Measurements from ENCODE around the gene GRID1. TPM values are rescaled to one million over a fixed set of nuclear protein-coding genes. Genes with fewer than 3 reads are reported as not detected.

The GRID1 gene
- total RNA-seq, 1 donor from 2014 or later, result 0.75 TPM

DNA sequence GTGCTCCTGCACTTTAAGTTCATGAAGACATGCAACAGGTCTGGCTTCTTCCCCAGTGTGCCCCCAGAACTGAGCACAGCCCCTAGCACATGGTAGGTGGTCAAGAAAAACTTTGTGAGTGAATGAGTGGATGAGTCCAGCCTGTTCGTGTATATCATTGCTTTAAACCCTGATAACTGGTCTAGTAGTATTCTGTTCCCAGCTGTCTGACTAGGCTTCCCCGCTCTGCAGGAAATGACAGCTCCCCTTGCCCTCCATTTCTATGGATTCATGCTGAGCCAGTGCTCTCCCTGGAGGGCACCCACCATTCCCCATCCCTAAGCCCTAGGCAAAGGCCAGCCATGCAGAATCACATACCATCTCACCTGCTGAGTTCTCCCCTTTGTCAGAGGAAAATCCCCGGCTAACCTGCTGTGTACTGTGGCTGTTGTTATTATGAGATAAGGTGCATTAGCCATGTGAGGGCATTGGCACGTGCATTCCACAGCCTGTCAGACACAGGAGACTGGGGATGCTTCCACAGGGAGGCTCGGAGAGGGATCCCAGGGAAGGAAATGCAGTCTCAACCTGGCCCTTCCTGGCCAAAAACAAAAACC, 698.9 kb downstream of the GRID1 start:
- Histone ChIP-seq H3K4me1 (ENCODE audit: insufficient read depth, low read length) (no peaks in the 10 kb centered on the region), H2AFZ (ENCODE audit: low read depth, low read length) (no peak overlapping the region), H3K36me3 (ENCODE audit: insufficient read depth, low read length) (no peaks in the 10 kb centered on the region), H3K4me2 (ENCODE audit: low read length) (no peak overlapping the region), H3K9ac (ENCODE audit: low read length) (no peak overlapping the region), H3K27me3 (ENCODE audit: insufficient read depth, low read length) (no peaks in the 10 kb centered on the region), H3K9me3 (ENCODE audit: insufficient read depth, low read depth, low read length) (no peaks in the 10 kb centered on the region), H4K20me1 (ENCODE audit: insufficient read depth, low read length) (no peaks in the 10 kb centered on the region), H3K4me3 (ENCODE audit: insufficient read depth, low read depth, low read length) (no peak overlapping the region), H3K79me2 (ENCODE audit: insufficient read depth, low read length) (no peaks in the 10 kb centered on the region), H3K27ac (ENCODE audit: low read depth, low read length) (no peak overlapping the region)
- DNase-seq (ENCODE audit: low read depth) (no peak), FAIRE-seq (no peak)
- peaks cover 5% of the 10 kb centered on the region for H3K9me3 Mint-ChIP-seq (ENCODE audit: unreplicated experiment)
- peaks cover 3% of the 10 kb centered on the region for H3K27me3 Mint-ChIP-seq (ENCODE audit: low read depth, unreplicated experiment)
- no peak for TF ChIP-seq EZH2 (IDR thresholded peaks at IDR 0.05; ENCODE audit: insufficient read depth, low read length)
- TF ChIP-seq, protein P1, sequence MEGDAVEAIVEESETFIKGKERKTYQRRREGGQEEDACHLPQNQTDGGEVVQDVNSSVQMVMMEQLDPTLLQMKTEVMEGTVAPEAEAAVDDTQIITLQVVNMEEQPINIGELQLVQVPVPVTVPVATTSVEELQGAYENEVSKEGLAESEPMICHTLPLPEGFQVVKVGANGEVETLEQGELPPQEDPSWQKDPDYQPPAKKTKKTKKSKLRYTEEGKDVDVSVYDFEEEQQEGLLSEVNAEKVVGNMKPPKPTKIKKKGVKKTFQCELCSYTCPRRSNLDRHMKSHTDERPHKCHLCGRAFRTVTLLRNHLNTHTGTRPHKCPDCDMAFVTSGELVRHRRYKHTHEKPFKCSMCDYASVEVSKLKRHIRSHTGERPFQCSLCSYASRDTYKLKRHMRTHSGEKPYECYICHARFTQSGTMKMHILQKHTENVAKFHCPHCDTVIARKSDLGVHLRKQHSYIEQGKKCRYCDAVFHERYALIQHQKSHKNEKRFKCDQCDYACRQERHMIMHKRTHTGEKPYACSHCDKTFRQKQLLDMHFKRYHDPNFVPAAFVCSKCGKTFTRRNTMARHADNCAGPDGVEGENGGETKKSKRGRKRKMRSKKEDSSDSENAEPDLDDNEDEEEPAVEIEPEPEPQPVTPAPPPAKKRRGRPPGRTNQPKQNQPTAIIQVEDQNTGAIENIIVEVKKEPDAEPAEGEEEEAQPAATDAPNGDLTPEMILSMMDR (IDR thresholded peaks at IDR 0.05; ENCODE audit: insufficient read depth, low read depth, low read length), result no peak
- H3K4me3 Mint-ChIP-seq (ENCODE audit: unreplicated experiment), result no peak overlapping the region
- no peaks in the 10 kb centered on the region for H3K36me3 Mint-ChIP-seq (ENCODE audit: low read depth, unreplicated experiment)
- H3K27ac Mint-ChIP-seq (ENCODE audit: unreplicated experiment), result no peak overlapping the region
- no peaks in the 10 kb centered on the region for H3K4me1 Mint-ChIP-seq (ENCODE audit: low read depth, unreplicated experiment)

GRCh38 chr10:85666987-85667386, 699.6 kb downstream of the GRID1 start:
- Mint-ChIP-seq H3K4me1 (ENCODE audit: low read depth, unreplicated experiment) (no peaks in the 10 kb centered on the region), H3K36me3 (ENCODE audit: low read depth, unreplicated experiment) (no peaks in the 10 kb centered on the region), H3K27me3 (ENCODE audit: low read depth, unreplicated experiment) (peaks cover 3% of the 10 kb centered on the region), H3K27ac (ENCODE audit: unreplicated experiment) (no peak overlapping the region), H3K9me3 (ENCODE audit: unreplicated experiment) (peaks cover 2% of the 10 kb centered on the region), H3K4me3 (ENCODE audit: unreplicated experiment) (no peak overlapping the region)
- no peaks in the 10 kb centered on the region for H3K4me1 ChIP-seq (ENCODE audit: insufficient read depth, low read length)
- no peak overlapping the region for H2AFZ ChIP-seq (ENCODE audit: low read depth, low read length)
- H3K9ac ChIP-seq (ENCODE audit: low read length), result no peak overlapping the region
- H3K27me3 ChIP-seq (ENCODE audit: insufficient read depth, low read length), result no peaks in the 10 kb centered on the region
- H3K9me3 ChIP-seq (ENCODE audit: insufficient read depth, low read depth, low read length), result no peaks in the 10 kb centered on the region
- H3K79me2 ChIP-seq (ENCODE audit: insufficient read depth, low read length), result no peaks in the 10 kb centered on the region
- no peak overlapping the region for H3K27ac ChIP-seq (ENCODE audit: low read depth, low read length)
- H4K20me1 ChIP-seq (ENCODE audit: insufficient read depth, low read length), result no peaks in the 10 kb centered on the region
- TF ChIP-seq EZH2 (IDR thresholded peaks at IDR 0.05; ENCODE audit: insufficient read depth, low read length), result no peak
- TF ChIP-seq, protein P1 (IDR thresholded peaks at IDR 0.05; ENCODE audit: insufficient read depth, low read depth, low read length), result no peak
- no peak overlapping the region for H3K4me3 ChIP-seq (ENCODE audit: insufficient read depth, low read depth, low read length)
- no peak overlapping the region for H3K4me2 ChIP-seq (ENCODE audit: low read length)
- no peaks in the 10 kb centered on the region for H3K36me3 ChIP-seq (ENCODE audit: insufficient read depth, low read length)
- FAIRE-seq (no peak), DNase-seq (ENCODE audit: low read depth) (no peak)

DNA sequence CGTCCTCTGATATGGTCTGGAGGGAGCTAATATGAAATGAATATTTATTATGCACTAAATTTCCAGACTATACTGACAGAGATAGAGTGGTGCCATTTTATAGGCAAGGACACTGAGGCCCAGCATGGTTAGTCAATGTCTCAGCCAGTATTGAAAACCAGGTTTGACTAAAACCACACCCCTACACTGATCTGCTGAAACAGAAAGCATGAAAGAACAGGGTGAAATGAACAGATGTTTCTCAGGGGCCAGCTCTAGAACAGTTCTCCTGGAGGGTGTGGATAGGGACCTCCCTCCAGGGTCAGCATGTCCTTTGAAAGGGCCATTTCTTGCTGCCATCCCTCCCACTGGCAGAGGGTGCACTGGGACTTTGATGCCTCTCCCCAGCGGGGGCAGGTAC, 700.5 kb downstream of the GRID1 start:
- FAIRE-seq (no peak), DNase-seq (ENCODE audit: low read depth) (no peak)
- Histone ChIP-seq H3K27me3 (ENCODE audit: insufficient read depth, low read length) (no peaks in the 10 kb centered on the region), H3K9me3 (ENCODE audit: insufficient read depth, low read depth, low read length) (no peaks in the 10 kb centered on the region), H3K36me3 (ENCODE audit: insufficient read depth, low read length) (no peaks in the 10 kb centered on the region), H3K27ac (ENCODE audit: low read depth, low read length) (no peak overlapping the region), H3K4me1 (ENCODE audit: insufficient read depth, low read length) (no peaks in the 10 kb centered on the region), H4K20me1 (ENCODE audit: insufficient read depth, low read length) (no peaks in the 10 kb centered on the region), H3K4me3 (ENCODE audit: insufficient read depth, low read depth, low read length) (no peak overlapping the region), H3K79me2 (ENCODE audit: insufficient read depth, low read length) (no peaks in the 10 kb centered on the region), H3K9ac (ENCODE audit: low read length) (no peak overlapping the region), H2AFZ (ENCODE audit: low read depth, low read length) (no peak overlapping the region), H3K4me2 (ENCODE audit: low read length) (no peak overlapping the region)
- H3K27ac Mint-ChIP-seq (ENCODE audit: unreplicated experiment), result no peak overlapping the region
- no peaks in the 10 kb centered on the region for H3K36me3 Mint-ChIP-seq (ENCODE audit: low read depth, unreplicated experiment)
- H3K4me3 Mint-ChIP-seq (ENCODE audit: unreplicated experiment), result no peak overlapping the region
- TF ChIP-seq, protein P1 (IDR thresholded peaks at IDR 0.05; ENCODE audit: insufficient read depth, low read depth, low read length), result no peak
- TF ChIP-seq EZH2 (IDR thresholded peaks at IDR 0.05; ENCODE audit: insufficient read depth, low read length), result no peak
- H3K9me3 Mint-ChIP-seq (ENCODE audit: unreplicated experiment), result peaks cover 2% of the 10 kb centered on the region
- H3K4me1 Mint-ChIP-seq (ENCODE audit: low read depth, unreplicated experiment), result no peaks in the 10 kb centered on the region
- H3K27me3 Mint-ChIP-seq (ENCODE audit: low read depth, unreplicated experiment), result peaks cover 3% of the 10 kb centered on the region
